B cell (primary cell): ENCODE results near the gene TRIP10. TPM values are rescaled to one million over a fixed set of nuclear protein-coding genes. Genes with fewer than 3 reads are reported as not detected.

Experiments used
- ATAC-seq: fragments of 200-7000 bp; cut with Tn5 transposase; one replicate; pipeline ENCODE4 v1.10.0; 2021; ENCODE audit warnings: low read depth, mild to moderate bottlenecking, moderate number of reproducible peaks, moderate library complexity
- CTCF ChIA-PET: fragments of 350-600 bp; sonication (Branson Sonifier 250); formaldehyde crosslinking; loops from one replicate; lab custom pipeline; 2021; ENCODE audit warnings: antibody characterized with exemption, inconsistent platforms; lab: Charles Lee
- POLR2A ChIA-PET: fragments of 350-600 bp; sonication (Branson Sonifier 250); formaldehyde crosslinking; loops from one replicate; lab custom pipeline; 2021; ENCODE audit warnings: antibody characterized with exemption; lab: Charles Lee
- DNase-seq: peaks from one replicate; pipeline ENCODE4 v3.0.0; 2013
- H2AFZ ChIP-seq: 2 replicates; pipeline ENCODE4 v1.6.1; 2012; ENCODE audit warnings: mild to moderate bottlenecking, low read depth, low read length; ENCODE audit not compliant: insufficient read depth, poor library complexity, severe bottlenecking
- H3K27ac ChIP-seq, 2 donors: 1 replicate in 1 of 2; 2 replicates in 1 of 2; pipeline ENCODE4 v1.5.1; 2012 to 2013; ENCODE audit warnings: low read length in 2 of 2, mild to moderate bottlenecking in 2 of 2, moderate library complexity in 1 of 2
- H3K27me3 ChIP-seq, 4 experiments: fragments of 200-600 bp in 1 of 4; sonication (generic) in 1 of 4; replicated peaks in 1 of 4; 1 replicate in 2 of 4; 2 replicates in 2 of 4; pipeline versions ENCODE4 v1.6.1 to v1.7.0; 2013 to 2016; ENCODE audit warnings: low read length in 3 of 4, mild to moderate bottlenecking in 2 of 4, mixed read lengths in 1 of 4, moderate library complexity in 1 of 4; ENCODE audit not compliant: insufficient read depth in 4 of 4, control insufficient read depth in 3 of 4; ENCODE audit errors: control extremely low read depth in 1 of 4
- H3K36me3 ChIP-seq, 2 experiments: replicated peaks in 1 of 2; 1 replicate in 1 of 2; 2 replicates in 1 of 2; pipeline versions ENCODE4 v1.6.1 to v1.7.1; 2013; ENCODE audit warnings: low read length in 1 of 2; ENCODE audit not compliant: insufficient read depth in 2 of 2, control insufficient read depth in 1 of 2; ENCODE audit errors: control extremely low read depth in 1 of 2, extremely low read depth in 1 of 2
- H3K4me1 ChIP-seq, 2 donors: fragments of 200-600 bp in 1 of 2; sonication (generic) in 1 of 2; 1 replicate in 1 of 2; 2 replicates in 1 of 2; pipeline versions ENCODE4 v1.5.1 to v1.6.1; 2013 to 2017; ENCODE audit warnings: low read length in 2 of 2; ENCODE audit not compliant: control insufficient read depth in 2 of 2, insufficient read depth in 2 of 2
- H3K4me2 ChIP-seq: replicated peaks from 2 replicates; pipeline ENCODE3; 2012; ENCODE audit warnings: mild to moderate bottlenecking, low read depth, low read length; ENCODE audit not compliant: poor library complexity, severe bottlenecking
- H3K4me3 ChIP-seq, 5 experiments: fragments of 200-600 bp in 1 of 5; sonication (generic) in 1 of 5; 1 replicate in 3 of 5; 2 replicates in 2 of 5; pipeline versions ENCODE4 v1.5.1 to v1.7.0; 2011 to 2016; ENCODE audit warnings: low read length in 4 of 5, mild to moderate bottlenecking in 4 of 5, low read depth in 2 of 5, control low read depth in 1 of 5, moderate library complexity in 1 of 5; ENCODE audit not compliant: insufficient read depth in 1 of 5; ENCODE audit errors: control extremely low read depth in 1 of 5, extremely low read depth in 1 of 5
- H3K79me2 ChIP-seq: fragments of 200-600 bp; sonication (generic); one replicate; pipeline ENCODE4 v1.6.0; 2016; ENCODE audit warnings: low read length; ENCODE audit not compliant: control insufficient read depth, insufficient read depth
- H3K9ac ChIP-seq: fragments of 200-600 bp; sonication (generic); 2 replicates; pipeline ENCODE4 v1.6.1; 2017; ENCODE audit warnings: mild to moderate bottlenecking, low read length, moderate library complexity
- H3K9me3 ChIP-seq, 3 donors: one replicate each; pipeline versions ENCODE4 v1.6.1 to v1.7.1; 2013; ENCODE audit warnings: low read length in 2 of 3; ENCODE audit not compliant: control insufficient read depth in 2 of 3, insufficient read depth in 1 of 3; ENCODE audit errors: control extremely low read depth in 1 of 3
- H4K20me1 ChIP-seq: 2 replicates; pipeline ENCODE4 v1.6.0; 2012; ENCODE audit warnings: mild to moderate bottlenecking, low read length; ENCODE audit not compliant: insufficient read depth, control insufficient read depth, poor library complexity, severe bottlenecking
- H3K27ac Mint-ChIP-seq: one replicate; pipeline ENCODE4 v1.8.0; 2021; ENCODE audit warnings: mixed read lengths
- H3K27me3 Mint-ChIP-seq: one replicate; pipeline ENCODE4 v1.8.0; 2021; ENCODE audit warnings: mixed read lengths
- H3K4me1 Mint-ChIP-seq: one replicate; pipeline ENCODE4 v1.8.0; 2021; ENCODE audit warnings: mixed read lengths
- H3K4me3 Mint-ChIP-seq: one replicate; pipeline ENCODE4 v1.8.0; 2021; ENCODE audit warnings: mixed read lengths
- H3K9me3 Mint-ChIP-seq: one replicate; pipeline ENCODE4 v1.8.0; 2022; ENCODE audit warnings: mixed read lengths; ENCODE audit not compliant: insufficient read depth
- EZH2 ChIP-seq: IDR thresholded peaks from 2 replicates; pipeline ENCODE4 v1.6.1; 2012; ENCODE audit warnings: borderline replicate concordance, low read depth, mild to moderate bottlenecking, moderate library complexity, low read length; ENCODE audit not compliant: insufficient read depth, poor library complexity, severe bottlenecking
- WGBS: methylation state at CpG from one replicate; pipeline ENCODE4 v1.1.5; 2013; ENCODE audit warnings: missing lambda C conversion rate; ENCODE audit not compliant: insufficient coverage; 5-methylcytosine and 5-hydroxymethylcytosine counted together
- intact Hi-C: fragments of 100-400 bp; cut with micrococcal nuclease; formaldehyde crosslinking; loops from one replicate; pipeline ENCODE4 v1.10.0; 2022
- polyA plus RNA-seq: library from polyadenylated mRNA; depleted of rRNA; stranded (reverse); fragments of >200 nt; gene quantifications from 2 replicates; pipeline ENCODE4 v1.2.3, GENCODE V29; 2012
- total RNA-seq, 2 donors: library from RNA; stranded (reverse); fragments of 120-200 nt in 1 of 2; gene quantifications; 1 replicate in 1 of 2; 2 replicates in 1 of 2; pipeline versions ENCODE4 v1.2.3 to v1.2.4, GENCODE V29; 2013 to 2022
- TF ChIP-seq, protein P1 (sequence below): fragments of 200-600 bp; IDR thresholded peaks from one replicate; pipeline ENCODE4 v1.8.0; 2022; ENCODE audit warnings: antibody characterized with exemption, mild to moderate bottlenecking

Gene TRIP10
- total and polyA plus RNA-seq, 2 donors (not counting 1 experiment from before 2014, with no cell fraction given): 5.9 to 42.7 TPM

DNA sequence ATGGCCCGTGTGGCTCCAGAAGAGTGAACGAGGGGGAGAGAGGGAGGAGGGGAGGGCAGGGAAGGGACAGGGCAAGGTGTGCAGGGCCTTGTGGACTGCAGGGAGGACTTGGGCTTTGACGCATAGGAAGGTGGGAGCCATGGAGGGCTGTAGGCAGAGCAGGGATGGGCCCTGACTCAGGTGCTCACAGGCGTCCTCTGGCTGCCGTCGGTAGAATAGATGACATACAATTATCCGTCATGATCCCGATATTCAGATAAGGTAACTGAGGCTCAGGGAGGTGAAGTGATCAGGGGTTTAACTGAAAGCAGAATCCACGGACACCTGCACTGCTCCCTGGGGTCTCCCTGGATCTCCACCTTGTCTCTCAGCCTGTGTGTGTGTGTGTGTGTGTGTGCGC lies 22.4 kb upstream of the TRIP10 start:
- Histone ChIP-seq H3K9ac (no peak overlapping the region), H3K9me3 (peaks cover 0 to 3% (median 0%) of the 10 kb centered on the region in 3 donors), H3K27ac (no peak overlapping the region), H4K20me1 (no peaks in the 10 kb centered on the region), H2AFZ (no peak overlapping the region), H3K36me3 (no peaks in the 10 kb centered on the region), H3K4me3 (no peak overlapping the region), H3K27me3 (no peaks in the 10 kb centered on the region), H3K4me2 (no peak overlapping the region), H3K4me1 (peaks cover 13 to 17% of the 10 kb centered on the region in 2 donors), H3K79me2 (peaks cover 4% of the 10 kb centered on the region)
- ChIA-PET CTCF (no interaction called here), POLR2A (no interaction called here)
- WGBS: 84% methylated on average over 10 of the region's 10 CpGs
- Mint-ChIP-seq H3K9me3 (peaks cover 3% of the 10 kb centered on the region), H3K27me3 (peaks cover 3% of the 10 kb centered on the region), H3K4me3 (no peak overlapping the region), H3K4me1 (peaks cover 20% of the 10 kb centered on the region), H3K27ac (no peak overlapping the region)
- TF ChIP-seq, protein P1, sequence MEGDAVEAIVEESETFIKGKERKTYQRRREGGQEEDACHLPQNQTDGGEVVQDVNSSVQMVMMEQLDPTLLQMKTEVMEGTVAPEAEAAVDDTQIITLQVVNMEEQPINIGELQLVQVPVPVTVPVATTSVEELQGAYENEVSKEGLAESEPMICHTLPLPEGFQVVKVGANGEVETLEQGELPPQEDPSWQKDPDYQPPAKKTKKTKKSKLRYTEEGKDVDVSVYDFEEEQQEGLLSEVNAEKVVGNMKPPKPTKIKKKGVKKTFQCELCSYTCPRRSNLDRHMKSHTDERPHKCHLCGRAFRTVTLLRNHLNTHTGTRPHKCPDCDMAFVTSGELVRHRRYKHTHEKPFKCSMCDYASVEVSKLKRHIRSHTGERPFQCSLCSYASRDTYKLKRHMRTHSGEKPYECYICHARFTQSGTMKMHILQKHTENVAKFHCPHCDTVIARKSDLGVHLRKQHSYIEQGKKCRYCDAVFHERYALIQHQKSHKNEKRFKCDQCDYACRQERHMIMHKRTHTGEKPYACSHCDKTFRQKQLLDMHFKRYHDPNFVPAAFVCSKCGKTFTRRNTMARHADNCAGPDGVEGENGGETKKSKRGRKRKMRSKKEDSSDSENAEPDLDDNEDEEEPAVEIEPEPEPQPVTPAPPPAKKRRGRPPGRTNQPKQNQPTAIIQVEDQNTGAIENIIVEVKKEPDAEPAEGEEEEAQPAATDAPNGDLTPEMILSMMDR: no peak
- intact Hi-C loops: no loop called here
- DNase-seq (no peak), ATAC-seq (no peak)

DNA sequence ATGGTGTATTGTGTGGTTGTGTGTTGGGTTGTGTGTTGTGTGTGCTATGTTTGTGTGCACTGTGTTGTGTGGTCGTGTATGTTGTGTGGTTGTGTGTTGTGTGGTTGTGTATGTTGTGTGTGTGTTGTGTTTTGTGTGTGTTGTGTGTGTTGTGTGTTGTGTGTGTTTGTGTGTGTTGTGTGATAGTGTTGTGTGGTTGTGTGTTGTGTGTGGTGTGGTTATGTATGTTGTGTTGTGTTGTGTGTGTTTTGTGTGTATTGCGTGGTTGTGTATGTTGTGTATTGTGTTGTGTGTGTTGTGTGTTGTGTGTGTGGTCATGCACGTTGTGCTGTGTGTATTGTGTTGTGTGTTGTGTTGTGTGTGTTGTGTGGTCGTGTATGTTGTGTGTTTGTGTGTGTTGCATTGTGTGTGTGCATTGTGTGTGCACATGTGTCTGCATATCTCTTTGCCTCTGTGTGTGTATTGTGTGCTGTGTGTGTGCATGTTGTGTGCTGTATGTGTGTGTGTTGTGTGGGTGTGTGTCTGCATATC lies 22.0 kb upstream of the TRIP10 start:
- H4K20me1 ChIP-seq: no peaks in the 10 kb centered on the region
- H3K4me2 ChIP-seq: no peak overlapping the region
- peaks cover 17 to 22% of the 10 kb centered on the region in 2 donors for H3K4me1 ChIP-seq
- peaks cover 4% of the 10 kb centered on the region for H3K79me2 ChIP-seq
- DNase-seq (no peak), ATAC-seq (no peak)
- no peak overlapping the region for H3K4me3 ChIP-seq
- POLR2A ChIA-PET: no interaction called here
- no peak overlapping the region for H3K27ac ChIP-seq
- no peak overlapping the region for H3K9ac ChIP-seq
- peaks cover 0 to 3% (median 0%) of the 10 kb centered on the region in 3 donors for H3K9me3 ChIP-seq
- Mint-ChIP-seq H3K4me1 (peaks cover 25% of the 10 kb centered on the region), H3K27ac (no peak overlapping the region), H3K9me3 (peaks cover 3% of the 10 kb centered on the region), H3K27me3 (peaks cover 2% of the 10 kb centered on the region), H3K4me3 (no peak overlapping the region)
- TF ChIP-seq, protein P1: no peak
- no peak for TF ChIP-seq EZH2
- CTCF ChIA-PET: no interaction called here
- H2AFZ ChIP-seq: no peak overlapping the region
- H3K36me3 ChIP-seq: no peaks in the 10 kb centered on the region
- WGBS: 78% methylated on average over 4 of the region's 4 CpGs
- intact Hi-C loops: no loop called here
- no peaks in the 10 kb centered on the region for H3K27me3 ChIP-seq
